Activated CD4-positive, alpha-beta memory T cell treated with anti-CD3 and anti-CD28 coated beads for 36 hours (primary cell): ENCODE results near the gene UBE2Q1. TPM values are rescaled to one million over a fixed set of nuclear protein-coding genes. Genes with fewer than 3 reads are reported as not detected.

Experiments
- CTCF ChIA-PET: fragments of 350-600 bp; sonication (Branson Sonifier 250); formaldehyde crosslinking; loops from one replicate; lab custom pipeline; 2021; ENCODE audit warnings: antibody characterized with exemption, inconsistent platforms; lab: Charles Lee
- POLR2A ChIA-PET: fragments of 350-600 bp; sonication (Branson Sonifier 250); formaldehyde crosslinking; loops from one replicate; lab custom pipeline; 2021; ENCODE audit warnings: antibody characterized with exemption; lab: Charles Lee
- DNase-seq: peaks from one replicate; pipeline ENCODE4 v3.0.0-alpha.2; 2020
- H3K27ac Mint-ChIP-seq: one replicate; pipeline ENCODE4 v1.8.0; 2021; ENCODE audit warnings: mixed read lengths
- H3K27me3 Mint-ChIP-seq: one replicate; pipeline ENCODE4 v1.8.0; 2021; ENCODE audit warnings: mixed read lengths
- H3K36me3 Mint-ChIP-seq: one replicate; pipeline ENCODE4 v1.8.0; 2021; ENCODE audit warnings: mixed read lengths
- H3K4me1 Mint-ChIP-seq: one replicate; pipeline ENCODE4 v1.8.0; 2021; ENCODE audit warnings: low read depth, mixed read lengths
- H3K4me3 Mint-ChIP-seq: one replicate; pipeline ENCODE4 v1.8.0; 2021; ENCODE audit warnings: mild to moderate bottlenecking, mixed read lengths
- H3K9me3 Mint-ChIP-seq: one replicate; pipeline ENCODE4 v1.8.0; 2021; ENCODE audit warnings: mixed read lengths
- intact Hi-C: fragments of 100-400 bp; cut with micrococcal nuclease; formaldehyde crosslinking; loops from one replicate; pipeline ENCODE4 v1.15.1; 2023
- total RNA-seq, 2 experiments: library from RNA; stranded (reverse); gene quantifications; one replicate each; pipeline ENCODE4 v1.2.3, GENCODE V29; 2021

Gene UBE2Q1
- total RNA-seq, 2 experiments from 2014 or later = 82.5 to 86.2 TPM

GRCh38 chr1:154524881-154525280, 33.6 kb downstream of the UBE2Q1 start:
- CTCF ChIA-PET = interaction anchor here (0.9 to 1.0 kb wide), 2 partner anchors 44 to 45 kb away, joined by 3 read pairs; no protein-coding TSS in a partner anchor
- Mint-ChIP-seq H3K27ac (no peak overlapping the region), H3K9me3 (no peaks in the 10 kb centered on the region), H3K4me1 (peaks cover 2% of the 10 kb centered on the region), H3K27me3 (peaks cover 4% of the 10 kb centered on the region), H3K36me3 (no peaks in the 10 kb centered on the region), H3K4me3 (no peak overlapping the region)
- DNase-seq = no peak
- POLR2A ChIA-PET = no interaction called here
- intact Hi-C loops = no loop called here

DNA sequence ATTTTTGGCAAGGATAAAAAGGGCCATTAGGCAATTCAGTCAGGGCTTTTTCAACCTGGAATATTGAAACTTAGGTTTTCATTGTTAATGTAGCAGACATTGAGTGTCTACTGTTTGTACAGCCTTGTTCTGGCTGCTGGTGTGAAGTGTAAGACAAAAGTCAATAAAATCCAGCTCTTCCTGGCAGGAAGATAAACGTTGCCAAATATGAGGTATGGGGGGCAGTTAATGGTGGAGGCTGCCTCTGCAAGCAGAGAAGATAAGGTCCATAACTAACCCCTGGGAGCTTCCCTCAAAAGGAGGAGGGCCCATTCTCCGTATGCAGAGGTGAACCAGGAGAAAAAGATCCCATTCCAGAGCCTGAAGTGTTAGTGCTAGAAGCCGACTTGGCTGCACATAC, 36.8 kb downstream of the UBE2Q1 start:
- Mint-ChIP-seq H3K36me3 (no peaks in the 10 kb centered on the region), H3K4me1 (peaks cover 5% of the 10 kb centered on the region), H3K4me3 (no peak overlapping the region), H3K27me3 (peaks cover 8% of the 10 kb centered on the region), H3K9me3 (no peaks in the 10 kb centered on the region), H3K27ac (no peak overlapping the region)
- POLR2A ChIA-PET = no interaction called here
- intact Hi-C loops = no loop called here
- DNase-seq = no peak
- CTCF ChIA-PET = interaction anchor here (1.7 kb wide), 1 partner anchor 176 kb away, joined by 4 read pairs; no protein-coding TSS in a partner anchor

- no peaks in the 10 kb centered on the region for H3K36me3 Mint-ChIP-seq
- ChIA-PET CTCF (interaction anchor here (1.8 kb wide), 1 partner anchor 39 kb away, joined by 4 read pairs; no protein-coding TSS in a partner anchor), POLR2A (no interaction called here)
- no peak overlapping the region for H3K27ac Mint-ChIP-seq
- H3K4me1 Mint-ChIP-seq = peaks cover 5% of the 10 kb centered on the region
- no peak overlapping the region for H3K4me3 Mint-ChIP-seq
- no peak for DNase-seq
- H3K27me3 Mint-ChIP-seq = peaks cover 12% of the 10 kb centered on the region
- intact Hi-C loops = no loop called here
- H3K9me3 Mint-ChIP-seq = no peaks in the 10 kb centered on the region
Observed at GRCh38 chr1:154520333-154520732, 38.1 kb downstream of the UBE2Q1 start.

- no peaks in the 10 kb centered on the region for H3K36me3 Mint-ChIP-seq
- no peak for DNase-seq
- H3K27ac Mint-ChIP-seq = no peak overlapping the region
- H3K4me3 Mint-ChIP-seq = no peak overlapping the region
- intact Hi-C loops = no loop called here
- CTCF ChIA-PET = interaction anchor here (1.8 kb wide), 1 partner anchor 38 kb away, joined by 4 read pairs; no protein-coding TSS in a partner anchor
- H3K27me3 Mint-ChIP-seq = peaks cover 9% of the 10 kb centered on the region
- no peaks in the 10 kb centered on the region for H3K9me3 Mint-ChIP-seq
- POLR2A ChIA-PET = no interaction called here
- peaks cover 5% of the 10 kb centered on the region for H3K4me1 Mint-ChIP-seq
Observed at GRCh38 chr1:154519591-154519991, 38.9 kb downstream of the UBE2Q1 start.

GRCh38 chr1:154517661-154518060, 40.8 kb downstream of the UBE2Q1 start:
- H3K4me3 Mint-ChIP-seq = no peak overlapping the region
- H3K36me3 Mint-ChIP-seq = no peaks in the 10 kb centered on the region
- intact Hi-C loops = no loop called here
- H3K27ac Mint-ChIP-seq = no peak overlapping the region
- ChIA-PET POLR2A (interaction anchor here (0.6 kb wide), 1 partner anchor 78 kb away, joined by 3 read pairs; no protein-coding TSS in a partner anchor), CTCF (interaction anchor here (0.6 kb wide), 1 partner anchor 97 kb away, joined by 3 read pairs; no protein-coding TSS in a partner anchor)
- DNase-seq = no peak
- H3K27me3 Mint-ChIP-seq = peaks cover 11% of the 10 kb centered on the region
- H3K4me1 Mint-ChIP-seq = peaks cover 5% of the 10 kb centered on the region
- no peaks in the 10 kb centered on the region for H3K9me3 Mint-ChIP-seq

- ChIA-PET CTCF (no interaction called here), POLR2A (no interaction called here)
- intact Hi-C loops = no loop called here
- no peak for DNase-seq
- H3K36me3 Mint-ChIP-seq = no peaks in the 10 kb centered on the region
- no peaks in the 10 kb centered on the region for H3K4me1 Mint-ChIP-seq
- no peaks in the 10 kb centered on the region for H3K9me3 Mint-ChIP-seq
- H3K4me3 Mint-ChIP-seq = no peak overlapping the region
- H3K27me3 Mint-ChIP-seq = peaks cover 22% of the 10 kb centered on the region
- no peak overlapping the region for H3K27ac Mint-ChIP-seq
Observed at GRCh38 chr1:154514066-154514553, 44.4 kb downstream of the UBE2Q1 start.

GRCh38 chr1:154512760-154513159, 45.7 kb downstream of the UBE2Q1 start:
- POLR2A ChIA-PET = interaction anchor here (0.9 kb wide), 1 partner anchor 16 kb away, joined by 3 read pairs; no protein-coding TSS in a partner anchor
- DNase-seq = no peak
- Mint-ChIP-seq H3K27me3 (peaks cover 30% of the 10 kb centered on the region), H3K9me3 (no peaks in the 10 kb centered on the region), H3K4me1 (no peaks in the 10 kb centered on the region), H3K4me3 (no peak overlapping the region), H3K36me3 (no peaks in the 10 kb centered on the region), H3K27ac (no peak overlapping the region)
- intact Hi-C loops = no loop called here
- CTCF ChIA-PET = interaction anchor here (1.7 kb wide), 1 partner anchor 33 kb away, joined by 9 read pairs; no protein-coding TSS in a partner anchor

- intact Hi-C loops = no loop called here
- ChIA-PET POLR2A (no interaction called here), CTCF (no interaction called here)
- no peaks in the 10 kb centered on the region for H3K36me3 Mint-ChIP-seq
- no peak overlapping the region for H3K4me3 Mint-ChIP-seq
- H3K4me1 Mint-ChIP-seq = peaks cover 15% of the 10 kb centered on the region
- H3K27ac Mint-ChIP-seq = no peak overlapping the region
- H3K27me3 Mint-ChIP-seq = peaks cover 64% of the 10 kb centered on the region
- no peak for DNase-seq
- H3K9me3 Mint-ChIP-seq = peaks cover 2% of the 10 kb centered on the region
Observed at GRCh38 chr1:154503898-154504297, 54.6 kb downstream of the UBE2Q1 start.

GRCh38 chr1:154502744-154503115, 55.7 kb downstream of the UBE2Q1 start:
- Mint-ChIP-seq H3K4me3 (peak overlapping the region; percentile 41), H3K9me3 (peaks cover 2% of the 10 kb centered on the region), H3K36me3 (no peaks in the 10 kb centered on the region), H3K27ac (no peak overlapping the region), H3K4me1 (peaks cover 23% of the 10 kb centered on the region), H3K27me3 (peaks cover 55% of the 10 kb centered on the region)
- ChIA-PET POLR2A (no interaction called here), CTCF (no interaction called here)
- DNase-seq = no peak
- intact Hi-C loops = no loop called here

- ChIA-PET CTCF (no interaction called here), POLR2A (no interaction called here)
- Mint-ChIP-seq H3K36me3 (no peaks in the 10 kb centered on the region), H3K9me3 (peaks cover 2% of the 10 kb centered on the region), H3K4me3 (peak within 1 kb of the TSS; percentile 41), H3K27ac (no peak within 1 kb of the TSS), H3K4me1 (peaks cover 24% of the 10 kb centered on the region), H3K27me3 (peaks cover 50% of the 10 kb centered on the region)
- no peak for DNase-seq
- intact Hi-C loops = no loop called here
Observed at GRCh38 chr1:154502066-154502743, 56.3 kb downstream of the UBE2Q1 start, which contains the start of the genes SHE and TDRD10. SHE (minus strand) TSS chr1:154502412; CDS start chr1:154502026, 386 bp downstream. TDRD10 (plus strand) TSS chr1:154502219; CDS start chr1:154506904, 4,685 bp downstream.

- ChIA-PET CTCF (interaction anchor here (0.8 to 1.6 kb wide), 4 partner anchors 10 to 45 kb away, joined by 3 to 8 read pairs (median 4); no protein-coding TSS in a partner anchor), POLR2A (interaction anchor here (0.7 kb wide), 1 partner anchor 435 kb away, joined by 3 read pairs; the partner anchor contains the start of gene PMVK)
- H3K4me1 Mint-ChIP-seq = peaks cover 31% of the 10 kb centered on the region
- no peak for DNase-seq
- intact Hi-C loops = no loop called here
- peaks cover 2% of the 10 kb centered on the region for H3K9me3 Mint-ChIP-seq
- peaks cover 46% of the 10 kb centered on the region for H3K27me3 Mint-ChIP-seq
- no peak overlapping the region for H3K27ac Mint-ChIP-seq
- H3K4me3 Mint-ChIP-seq = no peak overlapping the region
- no peaks in the 10 kb centered on the region for H3K36me3 Mint-ChIP-seq
Observed at GRCh38 chr1:154501423-154502065, 56.9 kb downstream of the UBE2Q1 start.

- Mint-ChIP-seq H3K27me3 (peaks cover 42% of the 10 kb centered on the region), H3K4me1 (peaks cover 37% of the 10 kb centered on the region), H3K36me3 (no peaks in the 10 kb centered on the region), H3K4me3 (no peak overlapping the region), H3K27ac (no peak overlapping the region), H3K9me3 (no peaks in the 10 kb centered on the region)
- no peak for DNase-seq
- intact Hi-C loops = no loop called here
- ChIA-PET POLR2A (no interaction called here), CTCF (interaction anchor here (0.8 to 1.6 kb wide), 5 partner anchors 9 to 166 kb away, joined by 3 to 8 read pairs (median 3); no protein-coding TSS in a partner anchor)
Observed at GRCh38 chr1:154500533-154500932, 57.9 kb downstream of the UBE2Q1 start.
